GM19239 (cell line): ENCODE data around the gene SULT1B1.
"Not testable (repeated sequence)": the region's sequence is repeated elsewhere in the genome, so short reads cannot be mapped to it uniquely, and the experiment has no call there.

ENCODE experiments used
- DNase-seq: peaks from one replicate; pipeline ENCODE4 v3.0.0; 2011; ENCODE audit warnings: low spot score; ENCODE audit not compliant: insufficient read length
- FAIRE-seq: peaks from 2 replicates; lab custom pipeline; 2011; peaks lifted over from hg19 to GRCh38; lab: Jason Lieb, UNC

The SULT1B1 gene

GRCh38 chr4:69760455-69760854 lies at the start of gene SULT1B1:
SULT1B1 (minus strand) TSS chr4:69760620; CDS start chr4:69755217, 5,403 bp downstream.
- no peak for FAIRE-seq
- DNase-seq: no peak

- no peak for DNase-seq
- FAIRE-seq: no peak
Observed at GRCh38 chr4:69800599-69800998, 40.2 kb upstream of the SULT1B1 start.

- DNase-seq: no peak
- FAIRE-seq: no peak
Observed at GRCh38 chr4:69799337-69799736, 38.9 kb upstream of the SULT1B1 start.

GRCh38 chr4:69793732-69794131 lies 33.3 kb upstream of the SULT1B1 start:
- DNase-seq (no peak), FAIRE-seq (no peak)

GRCh38 chr4:69787879-69788278 lies 27.5 kb upstream of the SULT1B1 start:
- no peak for DNase-seq
- no peak for FAIRE-seq

- no peak for FAIRE-seq
- DNase-seq: no peak
Observed at GRCh38 chr4:69786547-69786946, 26.1 kb upstream of the SULT1B1 start.

GRCh38 chr4:69785211-69785831 lies 24.9 kb upstream of the SULT1B1 start:
- no peak for FAIRE-seq
- no peak for DNase-seq

- DNase-seq (no peak), FAIRE-seq (no peak)
Observed at GRCh38 chr4:69782651-69783310, 22.4 kb upstream of the SULT1B1 start.

GRCh38 chr4:69781458-69782418 lies 21.3 kb upstream of the SULT1B1 start:
- FAIRE-seq (no peak), DNase-seq (no peak)

GRCh38 chr4:69780141-69780540 lies 19.7 kb upstream of the SULT1B1 start:
- no peak for DNase-seq
- no peak for FAIRE-seq

- no peak for DNase-seq
- FAIRE-seq: no peak
Observed at GRCh38 chr4:69776696-69777095, 16.3 kb upstream of the SULT1B1 start.

- no peak for DNase-seq
- no peak for FAIRE-seq
Observed at GRCh38 chr4:69775321-69775867, 15.0 kb upstream of the SULT1B1 start.

- FAIRE-seq (no peak), DNase-seq (no peak)
Observed at GRCh38 chr4:69773484-69773883, 13.1 kb upstream of the SULT1B1 start.

- DNase-seq, FAIRE-seq: not testable (repeated sequence)
Observed at GRCh38 chr4:69768554-69768953, 8.1 kb upstream of the SULT1B1 start.

GRCh38 chr4:69765751-69766150 lies 5.3 kb upstream of the SULT1B1 start:
- DNase-seq: no peak
- no peak for FAIRE-seq

GRCh38 chr4:69764311-69764710 lies 3.9 kb upstream of the SULT1B1 start:
- no peak for FAIRE-seq
- DNase-seq: no peak

- FAIRE-seq: no peak
- DNase-seq: no peak
Observed at GRCh38 chr4:69763233-69763632, 2.8 kb upstream of the SULT1B1 start.

GRCh38 chr4:69759189-69759604 lies 1.2 kb downstream of the SULT1B1 start:
- DNase-seq (no peak), FAIRE-seq (no peak)

GRCh38 chr4:69757464-69757863 lies 3.0 kb downstream of the SULT1B1 start:
- DNase-seq (no peak), FAIRE-seq (no peak)

- no peak for DNase-seq
- FAIRE-seq: no peak
Observed at GRCh38 chr4:69754926-69755580, 5.4 kb downstream of the SULT1B1 start.
